ENCODE measurements around the gene CADPS2. TPM values are rescaled to one million over a fixed set of nuclear protein-coding genes. Genes with fewer than 3 reads are reported as not detected.

Gene CADPS2
- total RNA-seq, 1 donor from 2014 or later, result 10.1 TPM

DNA sequence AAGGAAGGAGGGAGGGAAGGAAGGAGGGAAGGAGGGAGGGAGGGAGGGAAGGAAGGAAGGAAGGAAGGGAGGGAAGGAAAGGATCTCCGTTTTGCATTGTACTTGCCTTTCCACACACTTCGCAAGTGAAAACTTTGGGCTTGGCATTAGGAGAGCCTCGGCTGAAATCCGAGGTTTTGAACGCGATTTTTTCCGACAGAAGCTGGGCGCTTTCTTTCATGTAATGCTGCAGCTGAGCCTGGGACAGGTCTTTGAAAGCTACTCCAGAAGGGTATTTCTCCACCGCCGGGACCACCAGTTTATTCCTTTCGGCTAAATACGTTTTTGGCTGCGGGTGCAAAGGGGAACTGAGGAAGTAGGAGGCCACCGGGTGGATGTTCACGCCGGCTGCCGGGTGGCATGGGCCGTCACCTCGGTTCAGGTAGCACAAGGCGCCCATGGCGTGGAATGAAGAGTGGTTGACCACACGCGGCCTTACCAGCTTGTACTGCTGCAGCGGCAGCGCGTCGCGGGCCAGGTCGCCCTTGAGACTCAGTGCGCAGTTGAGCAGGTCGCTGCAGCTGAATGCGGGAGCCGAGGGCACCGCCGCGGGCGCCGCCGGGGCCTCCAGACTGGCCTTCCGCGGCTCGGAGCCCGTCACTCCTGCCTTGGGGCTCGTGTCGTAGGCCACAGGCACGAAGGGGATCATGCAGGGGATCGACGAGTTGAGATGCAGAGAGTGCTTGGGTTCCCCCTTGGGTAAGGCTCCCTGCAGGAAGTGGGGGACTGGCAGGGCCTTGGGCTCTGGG lies 582.5 kb downstream of the CADPS2 start:
- TF ChIP-seq, protein P1, sequence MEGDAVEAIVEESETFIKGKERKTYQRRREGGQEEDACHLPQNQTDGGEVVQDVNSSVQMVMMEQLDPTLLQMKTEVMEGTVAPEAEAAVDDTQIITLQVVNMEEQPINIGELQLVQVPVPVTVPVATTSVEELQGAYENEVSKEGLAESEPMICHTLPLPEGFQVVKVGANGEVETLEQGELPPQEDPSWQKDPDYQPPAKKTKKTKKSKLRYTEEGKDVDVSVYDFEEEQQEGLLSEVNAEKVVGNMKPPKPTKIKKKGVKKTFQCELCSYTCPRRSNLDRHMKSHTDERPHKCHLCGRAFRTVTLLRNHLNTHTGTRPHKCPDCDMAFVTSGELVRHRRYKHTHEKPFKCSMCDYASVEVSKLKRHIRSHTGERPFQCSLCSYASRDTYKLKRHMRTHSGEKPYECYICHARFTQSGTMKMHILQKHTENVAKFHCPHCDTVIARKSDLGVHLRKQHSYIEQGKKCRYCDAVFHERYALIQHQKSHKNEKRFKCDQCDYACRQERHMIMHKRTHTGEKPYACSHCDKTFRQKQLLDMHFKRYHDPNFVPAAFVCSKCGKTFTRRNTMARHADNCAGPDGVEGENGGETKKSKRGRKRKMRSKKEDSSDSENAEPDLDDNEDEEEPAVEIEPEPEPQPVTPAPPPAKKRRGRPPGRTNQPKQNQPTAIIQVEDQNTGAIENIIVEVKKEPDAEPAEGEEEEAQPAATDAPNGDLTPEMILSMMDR (conservative IDR thresholded peaks at IDR 0.05), result no peak
- Mint-ChIP-seq H3K9me3 (no peaks in the 10 kb centered on the region), H3K36me3 (no peaks in the 10 kb centered on the region), H3K4me1 (ENCODE audit: unreplicated experiment) (peaks cover 26% of the 10 kb centered on the region), H3K4me3 (peak overlapping the region; percentile 65), H3K27ac (no peak overlapping the region), H3K27me3 (peaks cover 99% of the 10 kb centered on the region)
- DNase-seq (ENCODE audit: extremely low spot score, unreplicated experiment), result no peak

DNA sequence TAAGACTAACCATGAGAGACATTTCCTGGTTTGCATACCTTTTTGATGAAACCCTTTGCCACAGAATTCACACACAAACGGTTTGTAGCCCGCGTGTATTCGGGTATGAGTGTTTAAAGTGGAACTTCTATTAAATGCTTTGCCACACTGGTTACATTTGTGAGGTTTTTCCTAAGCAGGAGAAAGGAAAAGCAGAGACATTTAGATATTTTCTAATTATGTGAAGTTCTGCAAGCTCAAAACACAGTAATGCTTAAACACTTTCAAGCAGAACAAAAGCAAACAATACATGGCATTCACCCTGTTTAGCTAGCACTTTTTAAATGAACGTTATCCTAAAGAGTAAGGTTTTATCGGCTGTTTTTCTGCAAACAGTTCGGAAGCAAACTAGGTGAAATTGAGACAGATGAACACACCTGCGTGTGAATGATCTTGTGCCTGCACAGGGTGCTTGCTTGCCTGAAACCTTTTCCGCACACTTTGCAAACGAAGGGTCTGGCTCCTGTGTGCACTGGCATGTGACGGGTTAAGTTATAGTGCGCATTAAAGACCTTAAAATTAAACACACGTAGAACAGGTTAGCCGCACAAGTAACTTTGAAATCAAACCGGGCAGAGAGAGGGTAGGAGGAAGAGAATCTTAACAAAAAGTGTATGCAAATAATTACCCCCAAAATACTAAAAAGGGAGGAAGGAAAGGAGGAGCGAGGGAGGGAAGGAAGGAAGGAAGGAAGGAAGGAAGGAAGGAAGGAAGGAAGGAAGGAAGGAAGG lies 583.3 kb downstream of the CADPS2 start:
- H3K36me3 Mint-ChIP-seq, result no peaks in the 10 kb centered on the region
- H3K27ac Mint-ChIP-seq, result no peak overlapping the region
- peaks cover 26% of the 10 kb centered on the region for H3K4me1 Mint-ChIP-seq (ENCODE audit: unreplicated experiment)

DNA sequence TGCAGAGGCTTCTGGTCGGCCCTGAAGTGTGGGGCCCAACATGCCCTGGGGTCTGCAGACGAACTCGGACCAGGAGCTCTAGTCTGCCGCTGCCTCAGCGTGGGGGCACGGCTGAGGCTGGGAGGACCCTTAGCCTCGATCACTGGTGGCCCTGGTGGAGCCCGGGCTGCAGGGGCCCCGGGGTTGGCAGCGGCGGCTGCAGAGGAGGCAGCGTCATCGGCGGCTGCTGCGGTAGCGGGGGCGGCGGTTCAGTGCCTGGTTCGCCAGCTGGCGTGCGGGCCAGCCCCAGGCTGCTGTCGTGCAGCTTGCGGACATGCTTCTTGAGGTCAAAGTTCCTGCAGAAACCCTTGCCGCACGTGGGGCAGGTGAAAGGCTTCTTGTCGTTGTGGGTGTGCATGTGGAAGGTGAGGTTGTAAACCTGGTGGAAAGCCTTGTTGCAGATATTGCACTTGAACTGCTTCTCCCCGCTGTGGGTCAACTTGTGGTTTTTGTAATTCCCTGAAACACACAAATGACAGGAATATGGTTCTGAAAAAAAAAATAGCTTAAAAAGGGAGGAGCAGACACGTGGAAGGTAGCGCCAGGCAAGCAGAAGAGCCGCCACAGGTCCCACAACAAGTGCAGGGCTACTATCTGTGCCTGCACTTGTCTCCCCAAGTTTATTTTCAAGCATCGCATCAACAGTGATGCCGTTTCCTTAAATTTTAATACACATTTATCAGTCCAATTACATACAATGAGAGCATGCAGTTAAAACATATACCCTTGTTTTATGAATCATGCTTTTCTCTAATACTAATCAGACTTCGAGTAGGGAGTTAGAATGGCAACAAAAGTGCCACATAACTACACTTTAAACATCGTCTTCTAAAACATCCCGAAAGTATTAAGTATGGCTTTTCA lies 584.2 kb downstream of the CADPS2 start:
- peaks cover 99% of the 10 kb centered on the region for H3K27me3 Mint-ChIP-seq

More for the DNA sequence above, 583.3 kb downstream of the CADPS2 start:
- no peak for DNase-seq (ENCODE audit: extremely low spot score, unreplicated experiment)
- TF ChIP-seq, protein P1 (conservative IDR thresholded peaks at IDR 0.05), result no peak
- H3K27me3 Mint-ChIP-seq, result peaks cover 100% of the 10 kb centered on the region
- no peaks in the 10 kb centered on the region for H3K9me3 Mint-ChIP-seq
- H3K4me3 Mint-ChIP-seq, result peak overlapping the region; percentile 51

DNA sequence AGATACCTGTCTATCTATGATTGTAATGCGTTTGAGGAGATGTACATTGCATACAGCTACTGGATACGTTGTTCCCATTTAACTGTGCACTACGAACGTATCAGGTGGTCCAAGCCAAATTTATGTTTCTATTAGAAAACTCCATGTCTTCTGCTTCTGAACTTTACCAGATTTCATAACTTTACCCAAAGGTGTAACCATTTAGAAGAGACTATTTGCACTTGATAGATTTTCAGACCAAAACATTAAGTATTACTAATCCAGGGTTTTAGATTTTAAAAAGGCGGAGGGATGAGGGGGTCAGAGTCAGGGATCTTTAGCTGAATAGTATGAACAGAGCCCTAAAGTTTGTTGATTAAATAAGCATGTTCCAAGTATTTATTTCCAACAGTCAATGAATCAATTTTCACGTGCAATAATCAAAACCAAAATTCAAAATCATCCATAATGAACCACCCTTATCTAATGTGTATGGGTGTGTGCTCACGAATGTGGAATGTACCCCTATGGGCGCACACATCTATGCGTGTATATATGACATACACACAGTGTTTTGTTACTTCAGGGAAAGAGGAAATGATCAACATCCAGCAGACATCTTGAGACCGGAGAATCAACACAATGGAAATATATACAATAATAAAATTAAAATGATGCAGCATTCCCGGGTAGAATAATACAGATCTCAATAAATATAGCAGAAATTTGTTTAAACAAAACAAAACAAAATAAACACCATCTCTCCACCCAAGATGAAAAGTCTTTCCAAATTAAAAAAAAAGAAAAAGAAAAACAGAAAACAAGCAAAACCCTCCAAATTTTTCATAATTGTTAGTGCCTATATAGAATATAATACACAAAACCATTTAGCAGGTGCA lies 585.1 kb downstream of the CADPS2 start:
- no peaks in the 10 kb centered on the region for H3K36me3 Mint-ChIP-seq
- peaks cover 98% of the 10 kb centered on the region for H3K27me3 Mint-ChIP-seq
- no peaks in the 10 kb centered on the region for H3K9me3 Mint-ChIP-seq
- peak overlapping the region; percentile 81 for H3K4me3 Mint-ChIP-seq
- TF ChIP-seq, protein P1 (conservative IDR thresholded peaks at IDR 0.05), result no peak
- H3K4me1 Mint-ChIP-seq (ENCODE audit: unreplicated experiment), result peaks cover 22% of the 10 kb centered on the region
- no peak overlapping the region for H3K27ac Mint-ChIP-seq
- DNase-seq (ENCODE audit: extremely low spot score, unreplicated experiment), result no peak

More for the DNA sequence above, 584.2 kb downstream of the CADPS2 start:
- no peaks in the 10 kb centered on the region for H3K9me3 Mint-ChIP-seq
- TF ChIP-seq, protein P1 (conservative IDR thresholded peaks at IDR 0.05), result no peak
- H3K4me1 Mint-ChIP-seq (ENCODE audit: unreplicated experiment), result peaks cover 26% of the 10 kb centered on the region
- DNase-seq (ENCODE audit: extremely low spot score, unreplicated experiment), result no peak
- H3K4me3 Mint-ChIP-seq, result peak overlapping the region; percentile 51
- H3K27ac Mint-ChIP-seq, result peak overlapping the region; percentile 18
- no peaks in the 10 kb centered on the region for H3K36me3 Mint-ChIP-seq
